ENCODE measurements around the gene FBXL13. TPM values are rescaled to one million over a fixed set of nuclear protein-coding genes. Genes with fewer than 3 reads are reported as not detected.

Gene FBXL13
- total RNA-seq, 1 experiment from 2014 or later: 2.5 TPM

GRCh38 chr7:102992938-102993717 is 81.5 kb downstream of the FBXL13 start:
- no TSS peak for BruUV-seq (replicated peaks)
- in situ Hi-C loops (cut with HindIII; ENCODE audit: low pct_unique_long_range_greater_than_20kb, low sequenced_read_pairs): no loop called here
- CTCF ChIA-PET: interaction anchor here (0.5 to 1.0 kb wide), 2 partner anchors 69 to 104 kb away, joined by 8 to 11 read pairs; no protein-coding TSS in a partner anchor

More at GRCh38 chr7:102992938-102993717, 81.5 kb downstream of the FBXL13 start:
- DNase-seq (ENCODE audit: low read depth, low spot score) (peak; percentile 64), ATAC-seq (peak; percentile 90)
- peaks cover 36% of the 10 kb centered on the region for H3K4me1 ChIP-seq (ENCODE audit: control insufficient read depth, insufficient read depth, low read length)
- intact Hi-C loops (cut with micrococcal nuclease; ENCODE audit: unreplicated experiment): no loop called here
- H3K27ac ChIP-seq (ENCODE audit: low read length): peak overlapping the region; percentile 99
- H3K36me3 ChIP-seq (ENCODE audit: control insufficient read depth, insufficient read depth, low read length): no peaks in the 10 kb centered on the region
- POLR2A ChIA-PET: interaction anchor here (0.7 kb wide), 1 partner anchor 10 kb away, joined by 4 read pairs; no protein-coding TSS in a partner anchor
- H3K9me3 ChIP-seq (ENCODE audit: control insufficient read depth, insufficient read depth, low read depth, low read length): peaks cover 8% of the 10 kb centered on the region; the same call in 1 of the 2 replicates
- no peak for TF ChIP-seq CTCF (IDR thresholded peaks at IDR 0.05)
- no peak for TF ChIP-seq REST (IDR thresholded peaks at IDR 0.05; ENCODE audit: insufficient read depth in 1 of 2, low read depth in 2 of 2, low read length in 1 of 2)
- TF ChIP-seq POLR2AphosphoS5 (IDR thresholded peaks at IDR 0.05; ENCODE audit: low read depth, low read length): peak; percentile 67
- peak; percentile 98 for TF ChIP-seq TCF7L2 (IDR thresholded peaks at IDR 0.05; ENCODE audit: low read depth, low read length)
- TF ChIP-seq SIN3A (IDR thresholded peaks at IDR 0.05; ENCODE audit: borderline replicate concordance, insufficient read depth, low read depth, low read length): no peak
- H3K27me3 ChIP-seq (ENCODE audit: control insufficient read depth, insufficient read depth, low read length): no peaks in the 10 kb centered on the region
- 0 out of 4 replicates have a peak overlapping the region, but pooled peaks of 1 of the 2 experiments have one; percentile 0 for H3K4me3 ChIP-seq (ENCODE audit: low read depth in 2 of 2, low read length in 2 of 2)
